Measurements from ENCODE around the gene TRIM72. TPM values are rescaled to one million over a fixed set of nuclear protein-coding genes. Genes with fewer than 3 reads are reported as not detected.

Gene TRIM72
- total and polyA plus RNA-seq, 9 of the 15 experiments (the other 6 are each of a cell fraction or from before 2014, with no cell fraction given) = under 0.01 TPM; not detected in 8

- TF ChIP-seq CUX1 (CRISPR knock-in tag; IDR thresholded peaks at IDR 0.05) = no peak
- peak in 1 of 2 experiments; percentile 59; a peak in 1 of 4 replicates for TF ChIP-seq RCOR1 (IDR thresholded peaks at IDR 0.05; ENCODE audit: borderline replicate concordance in 1 of 2, low read depth in 2 of 2, low read length in 2 of 2)
- TF ChIP-seq PTBP1 (IDR thresholded peaks at IDR 0.05; ENCODE audit: low read depth, low read length) = peak; percentile 59; the same call in 1 of the 2 replicates
- no peak for TF ChIP-seq BCL6 (CRISPR knock-in tag; IDR thresholded peaks at IDR 0.05)
- no peak for TF ChIP-seq HDGF (IDR thresholded peaks at IDR 0.05)
- TF ChIP-seq ZC3H11A (IDR thresholded peaks at IDR 0.05; ENCODE audit: low read depth, low read length) = no peak
- 0 out of 2 replicates have a peak, but pooled peaks have one; percentile 48 for TF ChIP-seq CHCHD3 (CRISPR knock-in tag; IDR thresholded peaks at IDR 0.05)
- no peak for TF ChIP-seq ELK3 (CRISPR knock-in tag; IDR thresholded peaks at IDR 0.05)
- no peak for TF ChIP-seq ZNF311 (CRISPR knock-in tag; IDR thresholded peaks at IDR 0.05)
- TF ChIP-seq RNF2 (IDR thresholded peaks at IDR 0.05) = no peak; the same call in none of the 2 replicates
- peak; percentile 98 for TF ChIP-seq U2AF1 (optimal IDR thresholded peaks at IDR 0.05; ENCODE audit: low read depth, low read length)
- TF ChIP-seq ZNF764 (CRISPR knock-in tag; IDR thresholded peaks at IDR 0.05; ENCODE audit: low read depth) = no peak
- no peak for TF ChIP-seq ZNF695 (CRISPR knock-in tag; IDR thresholded peaks at IDR 0.05)
- peak; percentile 62 for TF ChIP-seq TEAD4 (IDR thresholded peaks at IDR 0.05; ENCODE audit: low read length)
- peak; percentile 18; the same call in 1 of the 2 replicates for TF ChIP-seq TEAD4 (CRISPR knock-in tag; IDR thresholded peaks at IDR 0.05; ENCODE audit: borderline replicate concordance)
- peak; percentile 86; the same call in 1 of the 2 replicates for TF ChIP-seq ZNF232 (CRISPR knock-in tag; IDR thresholded peaks at IDR 0.05)
- TF ChIP-seq FOXO4 (CRISPR knock-in tag; IDR thresholded peaks at IDR 0.05) = peak; percentile 80; the same call in 1 of the 2 replicates
- TF ChIP-seq SRSF7 (optimal IDR thresholded peaks at IDR 0.05; ENCODE audit: low read depth, low read length) = peak; percentile 95
- TF ChIP-seq TEAD1 (CRISPR knock-in tag; IDR thresholded peaks at IDR 0.05) = peak; percentile 54 to 77; a peak in 3 of 4 replicates
- TF ChIP-seq ILF3 (IDR thresholded peaks at IDR 0.05; ENCODE audit: borderline replicate concordance) = peak; percentile 84; the same call in 1 of the 2 replicates
- TF ChIP-seq GABPA (tag; conservative IDR thresholded peaks at IDR 0.05; ENCODE audit: low read depth) = peak; percentile 2; the same call in 1 of the 2 replicates
- peak; percentile 76 for TF ChIP-seq SETDB1 (IDR thresholded peaks at IDR 0.05; ENCODE audit: low read length)
Measured at GRCh38 chr16:31179747-31180459, 34.0 kb upstream of the TRIM72 start, which contains the start of gene FUS (continued).

Measured in K562 (cell line).